Omental fat pad (tissue), 4 donors: ENCODE data around the gene PREP. TPM values are rescaled to one million over a fixed set of nuclear protein-coding genes. Genes with fewer than 3 reads are reported as not detected.

Source experiments
- ATAC-seq: fragments of 150-250 bp; one replicate; pipeline ENCODE4 v1.9.1; 2016; ENCODE audit warnings: mild to moderate bottlenecking, moderate library complexity; ENCODE audit not compliant: low FRiP score
- DNase-seq: peaks from one replicate; pipeline ENCODE4 v3.0.0-alpha.2; 2019; ENCODE audit warnings: low spot score
- total RNA-seq, 4 donors: library from RNA; depleted of rRNA; stranded (reverse); fragments of >200 nt; gene quantifications; one replicate each; pipeline ENCODE4 v1.1.0, GENCODE V29; 2016
- TF ChIP-seq, protein P1 (sequence below), 3 donors: fragments of 450-650 bp; IDR thresholded peaks; one replicate each; pipeline ENCODE4 v1.5.1; 2016 to 2017; ENCODE audit warnings: antibody characterized with exemption in 3 of 3, mild to moderate bottlenecking in 3 of 3, moderate library complexity in 2 of 3

PREP gene
- total RNA-seq, 4 donors from 2014 or later, result 18.1 to 29.9 (median 23.6) TPM

DNA sequence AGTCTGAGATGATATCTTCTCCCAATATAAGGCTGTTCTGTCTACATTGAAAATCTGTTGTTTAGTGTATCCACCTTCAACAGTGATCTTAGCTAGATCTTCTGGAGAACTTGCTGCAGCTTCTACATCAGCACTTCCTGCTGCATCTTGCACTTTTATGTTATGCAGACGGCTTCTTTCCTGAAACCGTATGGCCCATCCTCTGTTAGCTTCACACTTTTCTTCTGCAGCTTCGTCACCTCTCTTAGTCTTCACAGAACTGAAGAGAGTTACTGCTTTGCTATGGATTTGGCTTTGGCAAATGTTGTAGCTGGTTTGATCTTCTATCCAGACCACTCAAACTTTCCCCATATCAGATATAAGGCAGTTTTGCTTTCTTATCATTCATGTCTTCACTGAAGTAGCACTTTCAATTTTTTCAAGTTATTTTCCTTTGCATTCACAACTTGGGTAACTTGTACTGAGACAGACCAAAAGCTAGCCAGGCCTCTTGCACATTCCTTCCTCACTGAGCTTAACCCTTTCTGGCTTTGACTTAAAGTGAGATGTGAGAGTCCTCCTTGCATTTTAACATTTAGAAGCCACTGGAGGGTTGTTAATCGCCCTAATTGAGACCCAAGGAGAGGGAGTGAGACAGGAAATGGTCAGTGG lies 110.1 kb downstream of the PREP start:
- TF ChIP-seq, protein P1, sequence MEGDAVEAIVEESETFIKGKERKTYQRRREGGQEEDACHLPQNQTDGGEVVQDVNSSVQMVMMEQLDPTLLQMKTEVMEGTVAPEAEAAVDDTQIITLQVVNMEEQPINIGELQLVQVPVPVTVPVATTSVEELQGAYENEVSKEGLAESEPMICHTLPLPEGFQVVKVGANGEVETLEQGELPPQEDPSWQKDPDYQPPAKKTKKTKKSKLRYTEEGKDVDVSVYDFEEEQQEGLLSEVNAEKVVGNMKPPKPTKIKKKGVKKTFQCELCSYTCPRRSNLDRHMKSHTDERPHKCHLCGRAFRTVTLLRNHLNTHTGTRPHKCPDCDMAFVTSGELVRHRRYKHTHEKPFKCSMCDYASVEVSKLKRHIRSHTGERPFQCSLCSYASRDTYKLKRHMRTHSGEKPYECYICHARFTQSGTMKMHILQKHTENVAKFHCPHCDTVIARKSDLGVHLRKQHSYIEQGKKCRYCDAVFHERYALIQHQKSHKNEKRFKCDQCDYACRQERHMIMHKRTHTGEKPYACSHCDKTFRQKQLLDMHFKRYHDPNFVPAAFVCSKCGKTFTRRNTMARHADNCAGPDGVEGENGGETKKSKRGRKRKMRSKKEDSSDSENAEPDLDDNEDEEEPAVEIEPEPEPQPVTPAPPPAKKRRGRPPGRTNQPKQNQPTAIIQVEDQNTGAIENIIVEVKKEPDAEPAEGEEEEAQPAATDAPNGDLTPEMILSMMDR (IDR thresholded peaks at IDR 0.05), result no peak
- DNase-seq (no peak), ATAC-seq (no peak)

DNA sequence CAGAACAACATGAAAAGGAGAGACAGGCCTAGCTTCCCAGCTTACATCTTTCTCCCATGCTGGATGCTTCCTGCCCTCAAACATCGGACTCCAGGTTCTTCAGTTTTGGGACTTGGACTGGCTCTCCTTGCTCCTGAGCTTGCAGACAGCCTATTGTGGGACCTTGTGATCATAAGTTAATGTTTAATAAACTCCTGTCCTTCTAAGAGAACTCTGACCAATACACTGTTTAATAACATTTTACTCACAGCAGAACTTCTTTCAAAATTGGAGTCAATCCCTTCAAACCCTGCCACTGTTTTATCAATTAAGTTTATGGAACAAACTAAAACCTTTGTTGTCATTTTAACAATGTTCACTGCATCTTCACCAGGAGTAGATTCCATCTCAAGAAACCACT lies 111.4 kb downstream of the PREP start:
- TF ChIP-seq, protein P1 (IDR thresholded peaks at IDR 0.05), result no peak
- DNase-seq (no peak), ATAC-seq (no peak)

DNA sequence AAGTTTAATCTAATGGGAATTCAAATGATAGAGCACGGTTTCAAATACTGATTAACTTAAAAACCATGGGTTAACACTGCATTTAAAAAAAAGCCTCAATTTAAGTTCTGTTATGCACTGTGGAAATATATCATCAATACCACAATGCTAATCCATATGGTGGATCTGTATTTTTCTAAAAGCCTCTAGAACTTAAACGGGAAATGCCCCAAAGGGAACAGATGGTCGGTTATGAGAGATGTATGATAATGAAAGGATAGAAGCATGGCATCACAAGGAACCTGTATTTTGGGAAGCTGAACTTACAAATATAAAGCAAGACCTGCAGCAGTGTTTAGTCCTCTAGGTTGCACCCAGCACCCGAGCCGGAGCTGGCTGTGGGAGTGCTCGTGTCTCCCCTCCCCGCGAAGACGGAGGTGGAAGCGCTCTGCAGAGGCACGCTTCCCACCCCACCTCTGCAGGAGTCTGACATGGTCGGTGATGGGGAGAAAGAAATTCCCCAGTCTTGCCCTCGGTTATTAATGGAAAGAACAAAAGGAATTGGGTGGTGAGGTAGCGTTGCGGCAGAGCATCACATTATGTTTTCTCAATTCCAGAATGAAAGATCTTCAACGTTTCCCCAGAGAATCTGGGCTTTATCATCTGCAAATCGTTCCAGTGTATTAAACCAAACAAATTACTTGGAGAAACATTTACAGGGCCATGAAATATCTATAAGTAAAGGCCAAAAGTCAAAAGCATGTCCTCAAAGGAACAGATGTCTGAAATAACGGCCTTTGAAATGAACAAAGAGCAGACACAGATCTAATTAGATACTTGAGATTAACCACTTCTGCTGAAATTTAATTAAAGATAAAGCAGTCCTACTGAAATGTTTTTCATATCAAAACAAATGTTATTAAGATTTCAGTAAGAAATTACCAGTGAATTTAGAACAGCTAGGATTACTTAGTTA lies 120.0 kb downstream of the PREP start:
- TF ChIP-seq, protein P1 (IDR thresholded peaks at IDR 0.05), result no peak

DNA sequence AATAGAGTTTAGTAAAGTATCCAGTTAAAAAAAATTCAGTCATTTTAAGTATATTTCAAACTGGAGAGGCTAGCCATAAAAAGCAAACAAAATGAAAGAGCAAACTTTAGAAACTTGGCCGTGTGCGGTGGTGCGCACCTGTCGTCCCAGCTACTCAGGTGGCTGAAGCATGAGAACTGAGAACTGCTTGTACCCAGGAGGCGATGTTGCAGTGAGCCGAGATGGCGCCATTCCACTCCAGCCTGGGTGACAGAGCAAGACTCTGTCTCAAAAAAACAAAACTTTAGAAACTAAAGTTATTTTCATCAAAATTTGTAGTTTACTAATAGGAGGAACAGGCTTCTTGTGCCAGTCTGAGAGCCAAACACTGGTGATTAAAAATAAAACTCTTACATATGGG lies 122.8 kb downstream of the PREP start:
- no peak for DNase-seq
- TF ChIP-seq, protein P1 (IDR thresholded peaks at IDR 0.05), result no peak
- no peak for ATAC-seq

More for the DNA sequence above, 120.0 kb downstream of the PREP start:
- no peak for DNase-seq
- ATAC-seq, result no peak

DNA sequence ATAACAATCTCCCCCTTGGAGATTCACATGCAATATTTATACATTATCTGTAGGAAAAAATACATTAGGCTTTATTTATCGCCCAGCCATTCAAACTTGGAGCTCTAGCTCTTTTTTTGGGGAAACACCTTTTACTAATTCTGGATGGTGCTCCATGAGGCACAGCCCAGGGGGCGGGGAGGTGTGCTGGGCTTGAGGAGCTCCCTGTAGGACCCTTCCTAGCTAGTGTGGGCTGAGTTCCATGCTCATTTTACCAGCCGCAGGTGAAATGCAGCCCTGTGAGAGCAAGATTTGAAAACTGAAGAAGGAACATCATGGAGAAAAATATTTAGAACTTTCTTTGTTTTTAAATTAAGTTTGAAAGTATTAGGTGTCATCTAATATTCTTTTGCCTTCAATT lies 123.4 kb downstream of the PREP start:
- no peak for DNase-seq
- TF ChIP-seq, protein P1 (IDR thresholded peaks at IDR 0.05), result no peak

DNA sequence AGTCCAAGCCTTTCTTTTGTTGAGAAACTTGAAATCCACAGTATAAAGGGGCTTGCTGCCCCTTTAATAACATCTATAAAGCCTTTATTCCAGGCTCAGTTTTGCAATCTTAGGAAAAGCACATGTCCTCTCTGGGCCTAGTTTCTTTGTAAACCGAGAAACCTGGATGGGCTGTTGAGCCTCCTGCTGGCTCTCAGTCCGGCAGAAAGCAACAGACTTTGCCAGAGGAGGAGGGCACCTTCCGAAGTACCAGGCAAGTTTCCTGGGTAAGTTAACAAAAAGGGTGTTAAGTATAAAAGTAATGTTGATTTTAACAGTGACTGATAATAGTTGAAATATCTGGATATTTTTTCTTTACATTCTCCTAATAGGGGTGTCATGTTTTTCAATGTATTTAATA lies 124.1 kb downstream of the PREP start:
- TF ChIP-seq, protein P1 (IDR thresholded peaks at IDR 0.05), result no peak
- no peak for DNase-seq
- no peak for ATAC-seq

More for the DNA sequence above, 123.4 kb downstream of the PREP start:
- no peak for ATAC-seq
